PFSK-1 (cell line): ENCODE data around the gene SH2D3C.

Experiments
- POLR2AphosphoS5 ChIP-seq: IDR thresholded peaks from 2 replicates; pipeline ENCODE4 v1.6.1; 2012; ENCODE audit warnings: low read depth, mild to moderate bottlenecking, control low read depth, low read length, moderate library complexity
- TF ChIP-seq, protein P1 (sequence below), 2 experiments: IDR thresholded peaks; 2 replicates each; pipeline versions ENCODE4 v1.6.1 to v1.8.0; 2011 to 2012; ENCODE audit warnings: low read depth in 2 of 2, low read length in 2 of 2, control low read depth in 1 of 2, inconsistent platforms in 1 of 2, mild to moderate bottlenecking in 1 of 2, moderate library complexity in 1 of 2; ENCODE audit not compliant: insufficient read depth in 1 of 2

DNA sequence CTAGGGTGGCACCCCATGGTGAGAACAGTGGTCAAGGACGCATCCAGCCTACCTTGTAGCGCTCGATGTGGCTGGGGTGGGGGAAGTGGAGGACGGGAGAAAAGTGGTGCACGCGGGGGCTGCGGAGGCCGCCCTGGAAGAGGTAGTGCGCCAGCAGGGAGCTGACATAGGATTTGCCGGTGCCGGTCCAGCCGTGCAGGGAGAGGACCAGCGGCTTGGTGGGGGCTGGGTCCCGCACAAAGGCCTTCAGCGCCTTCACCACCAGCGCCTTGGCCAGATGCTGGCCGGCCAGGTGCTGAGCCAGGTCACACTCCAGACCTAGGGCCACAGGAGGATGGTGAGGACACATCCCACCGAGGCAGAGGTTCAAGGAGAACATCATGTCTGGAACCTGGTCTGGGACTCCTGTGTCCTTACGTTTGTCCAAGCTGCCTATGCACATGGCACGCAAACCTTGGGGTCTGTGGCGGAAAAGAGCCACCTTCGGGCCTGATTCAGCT is 44.2 kb downstream of the SH2D3C start:
- TF ChIP-seq POLR2AphosphoS5 = no peak
- TF ChIP-seq, protein P1, sequence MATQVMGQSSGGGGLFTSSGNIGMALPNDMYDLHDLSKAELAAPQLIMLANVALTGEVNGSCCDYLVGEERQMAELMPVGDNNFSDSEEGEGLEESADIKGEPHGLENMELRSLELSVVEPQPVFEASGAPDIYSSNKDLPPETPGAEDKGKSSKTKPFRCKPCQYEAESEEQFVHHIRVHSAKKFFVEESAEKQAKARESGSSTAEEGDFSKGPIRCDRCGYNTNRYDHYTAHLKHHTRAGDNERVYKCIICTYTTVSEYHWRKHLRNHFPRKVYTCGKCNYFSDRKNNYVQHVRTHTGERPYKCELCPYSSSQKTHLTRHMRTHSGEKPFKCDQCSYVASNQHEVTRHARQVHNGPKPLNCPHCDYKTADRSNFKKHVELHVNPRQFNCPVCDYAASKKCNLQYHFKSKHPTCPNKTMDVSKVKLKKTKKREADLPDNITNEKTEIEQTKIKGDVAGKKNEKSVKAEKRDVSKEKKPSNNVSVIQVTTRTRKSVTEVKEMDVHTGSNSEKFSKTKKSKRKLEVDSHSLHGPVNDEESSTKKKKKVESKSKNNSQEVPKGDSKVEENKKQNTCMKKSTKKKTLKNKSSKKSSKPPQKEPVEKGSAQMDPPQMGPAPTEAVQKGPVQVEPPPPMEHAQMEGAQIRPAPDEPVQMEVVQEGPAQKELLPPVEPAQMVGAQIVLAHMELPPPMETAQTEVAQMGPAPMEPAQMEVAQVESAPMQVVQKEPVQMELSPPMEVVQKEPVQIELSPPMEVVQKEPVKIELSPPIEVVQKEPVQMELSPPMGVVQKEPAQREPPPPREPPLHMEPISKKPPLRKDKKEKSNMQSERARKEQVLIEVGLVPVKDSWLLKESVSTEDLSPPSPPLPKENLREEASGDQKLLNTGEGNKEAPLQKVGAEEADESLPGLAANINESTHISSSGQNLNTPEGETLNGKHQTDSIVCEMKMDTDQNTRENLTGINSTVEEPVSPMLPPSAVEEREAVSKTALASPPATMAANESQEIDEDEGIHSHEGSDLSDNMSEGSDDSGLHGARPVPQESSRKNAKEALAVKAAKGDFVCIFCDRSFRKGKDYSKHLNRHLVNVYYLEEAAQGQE (IDR thresholded peaks at IDR 0.05; ENCODE audit: insufficient read depth in 1 of 2, low read depth in 2 of 2, low read length in 2 of 2) = no peak
